ENCODE data around the gene ABCC4. TPM values are rescaled to one million over a fixed set of nuclear protein-coding genes. Genes with fewer than 3 reads are reported as not detected.

The ABCC4 gene
- total RNA-seq, 1 experiment from 2014 or later, result 17.0 TPM

- H3F3A ChIP-seq (ENCODE audit: insufficient read depth, low read depth), result 0 out of 2 replicates have a peak, but pooled peaks cover 4% of the 10 kb centered on the region
- H3K9me3 ChIP-seq (ENCODE audit: insufficient read depth, low read depth), result peaks cover 3% of the 10 kb centered on the region; the same call in 1 of the 2 replicates
- no peak overlapping the region for H2AFZ ChIP-seq
- intact Hi-C loops (cut with micrococcal nuclease; ENCODE audit: unreplicated experiment), result no loop called here
- H3K79me2 ChIP-seq (ENCODE audit: low read depth), result no peaks in the 10 kb centered on the region
- H3K4me1 ChIP-seq (replicated peaks; ENCODE audit: insufficient read depth), result 0 out of 2 replicates have a peak, but pooled peaks cover 13% of the 10 kb centered on the region
- CTCF ChIA-PET, result interaction anchor here (0.6 kb wide), 1 partner anchor 381 kb away, joined by 3 read pairs; no protein-coding TSS in a partner anchor
- DNase-seq, result peak in 1 of 2 experiments; percentile 51
- H3K27me3 ChIP-seq (ENCODE audit: insufficient read depth, low read depth), result no peaks in the 10 kb centered on the region
- no peak overlapping the region for H3K4me2 ChIP-seq
- no peaks in the 10 kb centered on the region for H3K36me3 ChIP-seq (ENCODE audit: low read depth)
- H4K20me1 ChIP-seq (ENCODE audit: insufficient read depth), result 0 out of 2 replicates have a peak, but pooled peaks cover 3% of the 10 kb centered on the region
- POLR2A ChIA-PET (ENCODE audit: unreplicated experiment), result interaction anchor here (0.6 kb wide), 1 partner anchor 75 kb away, joined by 6 read pairs; no protein-coding TSS in a partner anchor
- H3K4me3 ChIP-seq, result no peak overlapping the region
- no peak for TF ChIP-seq EZH2 (IDR thresholded peaks at IDR 0.05; ENCODE audit: low read depth)
- TF ChIP-seq CTCF (conservative IDR thresholded peaks at IDR 0.05), result no peak
- H3K9me2 ChIP-seq (ENCODE audit: insufficient read depth), result no peaks in the 10 kb centered on the region
- no peak overlapping the region for H3K27ac ChIP-seq
- no TSS peak for BruUV-seq (replicated peaks)
Observed at GRCh38 chr13:95023405-95023804, 277.8 kb downstream of the ABCC4 start.

GRCh38 chr13:95020298-95020987, 280.8 kb downstream of the ABCC4 start:
- Histone ChIP-seq H3K4me3 (no peak overlapping the region), H3K9me3 (ENCODE audit: insufficient read depth, low read depth) (peaks cover 3% of the 10 kb centered on the region; the same call in 1 of the 2 replicates), H2AFZ (no peak overlapping the region), H3K79me2 (ENCODE audit: low read depth) (no peaks in the 10 kb centered on the region), H3K36me3 (ENCODE audit: low read depth) (no peaks in the 10 kb centered on the region), H3K27me3 (ENCODE audit: insufficient read depth, low read depth) (no peaks in the 10 kb centered on the region), H4K20me1 (ENCODE audit: insufficient read depth) (no peaks in the 10 kb centered on the region), H3K4me1 (replicated peaks; ENCODE audit: insufficient read depth) (0 out of 2 replicates have a peak, but pooled peaks cover 13% of the 10 kb centered on the region), H3K9me2 (ENCODE audit: insufficient read depth) (no peaks in the 10 kb centered on the region), H3K4me2 (no peak overlapping the region), H3F3A (ENCODE audit: insufficient read depth, low read depth) (0 out of 2 replicates have a peak, but pooled peaks cover 4% of the 10 kb centered on the region), H3K27ac (no peak overlapping the region)
- DNase-seq, result peak in 1 of 2 experiments; percentile 69
- POLR2A ChIA-PET (ENCODE audit: unreplicated experiment), result no interaction called here
- TF ChIP-seq EZH2 (IDR thresholded peaks at IDR 0.05; ENCODE audit: low read depth), result no peak
- TF ChIP-seq CTCF (conservative IDR thresholded peaks at IDR 0.05), result no peak
- CTCF ChIA-PET, result no interaction called here
- BruUV-seq (replicated peaks), result no TSS peak
- intact Hi-C loops (cut with micrococcal nuclease; ENCODE audit: unreplicated experiment), result no loop called here

- ChIA-PET CTCF (no interaction called here), POLR2A (ENCODE audit: unreplicated experiment) (no interaction called here)
- no peak for DNase-seq
- intact Hi-C loops (cut with micrococcal nuclease; ENCODE audit: unreplicated experiment), result no loop called here
- H2AFZ ChIP-seq, result no peak overlapping the region
- BruUV-seq (replicated peaks), result no TSS peak
- no peaks in the 10 kb centered on the region for H3K79me2 ChIP-seq (ENCODE audit: low read depth)
- H3K27ac ChIP-seq, result no peak overlapping the region
- H3K36me3 ChIP-seq (ENCODE audit: low read depth), result no peaks in the 10 kb centered on the region
- H3K9me2 ChIP-seq (ENCODE audit: insufficient read depth), result no peaks in the 10 kb centered on the region
- no peak overlapping the region for H3K4me2 ChIP-seq
- H3K4me1 ChIP-seq (replicated peaks; ENCODE audit: insufficient read depth), result 0 out of 2 replicates have a peak, but pooled peaks cover 13% of the 10 kb centered on the region
- H4K20me1 ChIP-seq (ENCODE audit: insufficient read depth), result no peaks in the 10 kb centered on the region
- H3K9me3 ChIP-seq (ENCODE audit: insufficient read depth, low read depth), result peaks cover 3% of the 10 kb centered on the region; the same call in 1 of the 2 replicates
- TF ChIP-seq CTCF (conservative IDR thresholded peaks at IDR 0.05) (no peak), EZH2 (IDR thresholded peaks at IDR 0.05; ENCODE audit: low read depth) (no peak)
- 0 out of 2 replicates have a peak, but pooled peaks cover 4% of the 10 kb centered on the region for H3F3A ChIP-seq (ENCODE audit: insufficient read depth, low read depth)
- H3K27me3 ChIP-seq (ENCODE audit: insufficient read depth, low read depth), result no peaks in the 10 kb centered on the region
- no peak overlapping the region for H3K4me3 ChIP-seq
Observed at GRCh38 chr13:95019886-95020285, 281.4 kb downstream of the ABCC4 start.

Measured in PC-9 (cell line).